HG02840 (cell line): ENCODE results near the gene BLNK.

Experiments
- ATAC-seq: cut with Tn5 transposase; IDR thresholded peaks from one replicate; pipeline ENCODE4 v1.9.1; 2021; ENCODE audit warnings: mild to moderate bottlenecking, moderate library complexity, moderate number of reproducible peaks; ENCODE audit not compliant: unreplicated experiment, low FRiP score

BLNK gene

GRCh38 chr10:96165726-96166125 is 105.6 kb downstream of the BLNK start:
- no peak for ATAC-seq

DNA sequence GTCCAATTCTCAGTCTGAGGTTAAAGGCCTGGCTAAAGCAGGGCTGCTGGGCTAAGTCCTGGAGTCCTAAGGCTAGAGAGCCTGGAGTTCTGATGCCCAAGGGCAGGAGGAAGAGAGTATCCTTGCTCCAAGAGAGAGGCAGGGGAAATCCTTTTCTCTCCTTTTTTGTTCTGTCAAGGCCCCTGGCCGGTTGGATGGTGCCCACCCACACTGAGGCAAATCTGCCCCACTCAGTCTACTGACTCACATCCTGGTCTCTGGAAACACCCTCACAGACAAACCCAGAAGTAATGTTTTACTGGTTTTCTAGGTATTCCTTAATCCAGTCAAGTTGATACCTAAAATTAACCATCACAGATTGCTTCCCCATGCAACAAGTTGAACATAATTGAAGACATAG is 118.3 kb downstream of the BLNK start:
- ATAC-seq, result no peak

GRCh38 chr10:96152437-96152836 is 118.9 kb downstream of the BLNK start:
- no peak for ATAC-seq
